Astrocyte (in vitro differentiated cells and primary cell): ENCODE results near the gene USP32. TPM values are rescaled to one million over a fixed set of nuclear protein-coding genes. Genes with fewer than 3 reads are reported as not detected.

Source experiments
- DNase-seq: peaks from one replicate; pipeline ENCODE4 v3.0.0-alpha.2; 2010; ENCODE audit warnings: low read depth
- FAIRE-seq: peaks from 2 replicates; lab custom pipeline; 2011; peaks lifted over from hg19 to GRCh38; lab: Jason Lieb, UNC
- H2AFZ ChIP-seq: 2 replicates; pipeline ENCODE4 v1.6.0; 2012; ENCODE audit warnings: low read depth, low read length, inconsistent platforms
- H3K27ac ChIP-seq: 2 replicates; pipeline ENCODE4 v1.5.1; 2011; ENCODE audit warnings: low read depth, low read length, inconsistent platforms
- H3K27me3 ChIP-seq: 2 replicates; pipeline ENCODE4 v1.6.0; 2011; ENCODE audit warnings: low read length, inconsistent platforms; ENCODE audit not compliant: insufficient read depth
- H3K36me3 ChIP-seq: 2 replicates; pipeline ENCODE4 v1.5.1; 2011; ENCODE audit warnings: low read length, inconsistent platforms; ENCODE audit not compliant: insufficient read depth
- H3K4me1 ChIP-seq: 2 replicates; pipeline ENCODE4 v1.5.1; 2011; ENCODE audit warnings: low read length, inconsistent platforms; ENCODE audit not compliant: insufficient read depth
- H3K4me2 ChIP-seq: 2 replicates; pipeline ENCODE4 v1.6.0; 2012; ENCODE audit warnings: low read length, inconsistent platforms
- H3K4me3 ChIP-seq: 2 replicates; pipeline ENCODE4 v1.5.1; 2011; ENCODE audit warnings: low read depth, mild to moderate bottlenecking, low read length, inconsistent platforms; ENCODE audit not compliant: insufficient read depth
- H3K79me2 ChIP-seq: 2 replicates; pipeline ENCODE4 v1.6.0; 2012; ENCODE audit warnings: mild to moderate bottlenecking, low read length, inconsistent platforms; ENCODE audit not compliant: insufficient read depth
- H3K9ac ChIP-seq: 2 replicates; pipeline ENCODE4 v1.6.0; 2012; ENCODE audit warnings: mild to moderate bottlenecking, low read length, inconsistent platforms
- H3K9me3 ChIP-seq: 2 replicates; pipeline ENCODE4 v1.5.1; 2012; ENCODE audit warnings: low read depth, mild to moderate bottlenecking, low read length, inconsistent platforms; ENCODE audit not compliant: insufficient read depth
- H4K20me1 ChIP-seq: 2 replicates; pipeline ENCODE4 v1.6.0; 2012; ENCODE audit warnings: low read length, inconsistent platforms; ENCODE audit not compliant: insufficient read depth
- H3K27ac Mint-ChIP-seq: one replicate; pipeline ENCODE4 v1.8.0; 2021; ENCODE audit warnings: mild to moderate bottlenecking, mixed read lengths; ENCODE audit not compliant: unreplicated experiment
- H3K27me3 Mint-ChIP-seq: one replicate; pipeline ENCODE4 v1.8.0; 2021; ENCODE audit warnings: low read depth, mixed read lengths; ENCODE audit not compliant: unreplicated experiment
- H3K36me3 Mint-ChIP-seq: one replicate; pipeline ENCODE4 v1.8.0; 2021; ENCODE audit warnings: low read depth, mixed read lengths; ENCODE audit not compliant: unreplicated experiment
- H3K4me1 Mint-ChIP-seq: one replicate; pipeline ENCODE4 v1.8.0; 2021; ENCODE audit warnings: low read depth, mixed read lengths; ENCODE audit not compliant: unreplicated experiment
- H3K4me3 Mint-ChIP-seq: one replicate; pipeline ENCODE4 v1.8.0; 2021; ENCODE audit warnings: mild to moderate bottlenecking, moderate library complexity, mixed read lengths; ENCODE audit not compliant: unreplicated experiment
- H3K9me3 Mint-ChIP-seq: one replicate; pipeline ENCODE4 v1.8.0; 2021; ENCODE audit warnings: mild to moderate bottlenecking, mixed read lengths; ENCODE audit not compliant: unreplicated experiment
- EZH2 ChIP-seq: IDR thresholded peaks from 2 replicates; pipeline ENCODE4 v1.6.1; 2012; ENCODE audit warnings: mild to moderate bottlenecking, low read length, inconsistent platforms; ENCODE audit not compliant: insufficient read depth
- total RNA-seq: library from RNA; stranded (reverse); gene quantifications from 2 replicates; pipeline ENCODE4 v1.2.1, GENCODE V29; 2021
- TF ChIP-seq, protein P1 (sequence below): IDR thresholded peaks from 2 replicates; pipeline ENCODE4 v1.5.1; 2011; ENCODE audit warnings: low read depth, mild to moderate bottlenecking, inconsistent platforms, low read length, moderate library complexity; ENCODE audit not compliant: insufficient read depth

Gene USP32
- total RNA-seq, 1 donor from 2014 or later = 40.2 TPM

DNA sequence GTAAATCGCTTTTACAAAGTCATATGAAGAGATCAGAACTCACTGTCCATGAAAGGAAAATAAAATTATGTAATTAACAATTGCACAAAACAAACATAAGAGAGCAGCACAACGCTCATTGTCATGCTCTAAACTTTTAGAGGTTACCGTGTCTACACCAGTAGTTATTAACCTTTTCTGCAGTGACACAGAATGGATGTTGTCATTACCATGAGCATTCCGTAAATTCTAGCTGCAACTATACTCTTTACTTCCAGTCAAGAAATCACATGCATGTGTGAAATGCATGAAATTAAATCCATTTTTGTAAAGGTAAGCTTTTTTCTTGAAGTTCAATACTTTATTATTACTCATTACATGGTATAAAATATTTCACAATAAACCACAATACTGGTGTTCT lies 38.2 kb downstream of the USP32 start:
- H2AFZ ChIP-seq = no peak overlapping the region
- no peaks in the 10 kb centered on the region for H3K36me3 Mint-ChIP-seq
- peaks cover 11% of the 10 kb centered on the region for H3K4me1 ChIP-seq
- H3K4me3 ChIP-seq = no peak overlapping the region
- no peaks in the 10 kb centered on the region for H3K27me3 Mint-ChIP-seq
- no peak for DNase-seq
- no peaks in the 10 kb centered on the region for H3K9me3 ChIP-seq
- H3K36me3 ChIP-seq = no peaks in the 10 kb centered on the region
- H3K4me2 ChIP-seq = no peak overlapping the region
- H3K27me3 ChIP-seq = no peaks in the 10 kb centered on the region
- H3K9me3 Mint-ChIP-seq = no peaks in the 10 kb centered on the region
- no peak overlapping the region for H3K27ac ChIP-seq
- no peak overlapping the region for H3K9ac ChIP-seq
- H3K27ac Mint-ChIP-seq = no peak overlapping the region
- FAIRE-seq = no peak
- no peak overlapping the region for H3K4me3 Mint-ChIP-seq
- H4K20me1 ChIP-seq = peaks cover 81% of the 10 kb centered on the region
- TF ChIP-seq, protein P1, sequence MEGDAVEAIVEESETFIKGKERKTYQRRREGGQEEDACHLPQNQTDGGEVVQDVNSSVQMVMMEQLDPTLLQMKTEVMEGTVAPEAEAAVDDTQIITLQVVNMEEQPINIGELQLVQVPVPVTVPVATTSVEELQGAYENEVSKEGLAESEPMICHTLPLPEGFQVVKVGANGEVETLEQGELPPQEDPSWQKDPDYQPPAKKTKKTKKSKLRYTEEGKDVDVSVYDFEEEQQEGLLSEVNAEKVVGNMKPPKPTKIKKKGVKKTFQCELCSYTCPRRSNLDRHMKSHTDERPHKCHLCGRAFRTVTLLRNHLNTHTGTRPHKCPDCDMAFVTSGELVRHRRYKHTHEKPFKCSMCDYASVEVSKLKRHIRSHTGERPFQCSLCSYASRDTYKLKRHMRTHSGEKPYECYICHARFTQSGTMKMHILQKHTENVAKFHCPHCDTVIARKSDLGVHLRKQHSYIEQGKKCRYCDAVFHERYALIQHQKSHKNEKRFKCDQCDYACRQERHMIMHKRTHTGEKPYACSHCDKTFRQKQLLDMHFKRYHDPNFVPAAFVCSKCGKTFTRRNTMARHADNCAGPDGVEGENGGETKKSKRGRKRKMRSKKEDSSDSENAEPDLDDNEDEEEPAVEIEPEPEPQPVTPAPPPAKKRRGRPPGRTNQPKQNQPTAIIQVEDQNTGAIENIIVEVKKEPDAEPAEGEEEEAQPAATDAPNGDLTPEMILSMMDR = no peak
- no peak for TF ChIP-seq EZH2
- peaks cover 9% of the 10 kb centered on the region for H3K4me1 Mint-ChIP-seq
- H3K79me2 ChIP-seq = peaks cover 77% of the 10 kb centered on the region

DNA sequence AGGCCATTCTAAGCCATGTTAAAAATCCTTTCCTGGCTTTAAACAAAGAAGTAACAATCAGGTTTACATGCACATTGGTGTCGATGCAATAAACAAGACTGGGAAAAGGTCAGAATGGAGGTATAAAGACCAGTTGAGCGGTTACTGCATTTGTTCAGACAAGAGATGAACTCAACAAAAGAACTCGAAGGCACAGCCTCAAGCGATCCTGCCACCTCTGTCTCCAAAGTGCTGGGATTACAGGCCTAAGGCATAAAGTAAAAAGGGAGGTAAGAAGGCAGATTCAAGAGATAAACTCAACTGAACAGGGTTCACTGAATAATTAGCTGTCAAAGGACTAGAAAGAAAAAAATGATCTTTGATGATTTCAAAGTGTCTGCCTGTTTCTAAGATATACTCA lies 39.4 kb downstream of the USP32 start:
- Mint-ChIP-seq H3K4me1 (peaks cover 9% of the 10 kb centered on the region), H3K36me3 (no peaks in the 10 kb centered on the region), H3K4me3 (no peak overlapping the region), H3K27me3 (no peaks in the 10 kb centered on the region), H3K9me3 (no peaks in the 10 kb centered on the region), H3K27ac (no peak overlapping the region)
- no peak for DNase-seq
- Histone ChIP-seq H3K36me3 (no peaks in the 10 kb centered on the region), H3K27me3 (no peaks in the 10 kb centered on the region), H3K4me1 (peaks cover 11% of the 10 kb centered on the region), H2AFZ (no peak overlapping the region), H4K20me1 (peaks cover 80% of the 10 kb centered on the region), H3K79me2 (peaks cover 79% of the 10 kb centered on the region), H3K4me2 (no peak overlapping the region), H3K9ac (no peak overlapping the region), H3K9me3 (no peaks in the 10 kb centered on the region), H3K27ac (no peak overlapping the region), H3K4me3 (no peak overlapping the region)
- no peak for FAIRE-seq
- TF ChIP-seq EZH2 = no peak
- TF ChIP-seq, protein P1 = no peak

DNA sequence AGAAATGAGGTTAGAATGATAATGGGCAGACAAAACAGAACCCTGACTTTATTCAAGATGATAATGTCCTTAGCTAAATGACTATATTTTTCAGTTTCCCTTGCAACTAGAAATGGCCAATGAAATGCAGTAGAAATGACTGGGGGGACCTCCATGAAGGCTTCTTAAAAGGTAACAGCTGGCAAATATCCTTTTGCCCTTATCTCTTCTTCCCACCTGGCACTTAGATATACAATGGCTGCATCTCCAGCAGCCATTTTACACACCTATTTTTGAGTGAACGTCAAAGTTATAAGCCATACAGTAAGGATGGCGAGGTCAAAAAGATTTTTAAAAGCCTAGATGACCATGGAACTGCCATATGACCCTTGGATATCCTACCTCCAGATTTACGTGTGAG lies 39.9 kb downstream of the USP32 start:
- Mint-ChIP-seq H3K27ac (no peak overlapping the region), H3K4me1 (peaks cover 9% of the 10 kb centered on the region), H3K4me3 (no peak overlapping the region), H3K36me3 (no peaks in the 10 kb centered on the region), H3K9me3 (no peaks in the 10 kb centered on the region), H3K27me3 (no peaks in the 10 kb centered on the region)
- DNase-seq = no peak
- Histone ChIP-seq H3K9ac (no peak overlapping the region), H4K20me1 (peaks cover 79% of the 10 kb centered on the region), H3K4me3 (no peak overlapping the region), H3K9me3 (no peaks in the 10 kb centered on the region), H3K27me3 (no peaks in the 10 kb centered on the region), H3K4me1 (peaks cover 10% of the 10 kb centered on the region), H3K36me3 (no peaks in the 10 kb centered on the region), H2AFZ (no peak overlapping the region), H3K27ac (no peak overlapping the region), H3K79me2 (peaks cover 78% of the 10 kb centered on the region), H3K4me2 (no peak overlapping the region)
- FAIRE-seq = no peak
- TF ChIP-seq EZH2 = no peak
- TF ChIP-seq, protein P1 = no peak
